Measurements from ENCODE around the gene EPB41.

- TF ChIP-seq MXI1 (IDR thresholded peaks at IDR 0.05; ENCODE audit: borderline replicate concordance, low read depth, low read length) (no peak), RFX5 (IDR thresholded peaks at IDR 0.05; ENCODE audit: low read depth, low read length) (no peak)
Observed at GRCh38 chr1:29004288-29004687, 89.9 kb downstream of the EPB41 start.

Measured in IMR-90 (cell line).